CD14-positive monocyte (primary cell): Measurements from ENCODE around the gene TMTC2. TPM values are rescaled to one million over a fixed set of nuclear protein-coding genes. Genes with fewer than 3 reads are reported as not detected.

Experiments
- DNase-seq, 3 donors: peaks; one replicate each; pipeline ENCODE4 v3.0.0-alpha.2; 2011 to 2022
- H2AFZ ChIP-seq: 2 replicates; pipeline ENCODE4 v1.6.0; 2012; ENCODE audit warnings: mild to moderate bottlenecking, low read depth, low read length, inconsistent platforms; ENCODE audit not compliant: insufficient read depth, poor library complexity, severe bottlenecking
- H3K27ac ChIP-seq, 2 donors: 1 replicate in 1 of 2; 2 replicates in 1 of 2; pipeline ENCODE4 v1.5.1; 2012 to 2013; ENCODE audit warnings: low read length in 2 of 2, control low read depth in 1 of 2, inconsistent platforms in 1 of 2, low read depth in 1 of 2, mild to moderate bottlenecking in 1 of 2
- H3K27me3 ChIP-seq, 2 donors: one replicate each; pipeline versions ENCODE4 v1.6.0 to v1.6.1; 2011 to 2013; ENCODE audit warnings: low read length in 2 of 2; ENCODE audit not compliant: control insufficient read depth in 2 of 2, insufficient read depth in 2 of 2
- H3K36me3 ChIP-seq, 2 donors: replicated peaks in 1 of 2; 1 replicate in 1 of 2; 2 replicates in 1 of 2; pipeline versions ENCODE4 v1.5.1 to v1.6.1; 2012 to 2013; ENCODE audit warnings: low read length in 2 of 2, control low read depth in 1 of 2, inconsistent platforms in 1 of 2, mild to moderate bottlenecking in 1 of 2; ENCODE audit not compliant: insufficient read depth in 2 of 2, control insufficient read depth in 1 of 2
- H3K4me1 ChIP-seq, 2 donors: 1 replicate in 1 of 2; 2 replicates in 1 of 2; pipeline versions ENCODE4 v1.5.1 to v1.6.1; 2012 to 2013; ENCODE audit warnings: low read length in 2 of 2, control low read depth in 1 of 2, inconsistent platforms in 1 of 2, mild to moderate bottlenecking in 1 of 2, moderate library complexity in 1 of 2; ENCODE audit not compliant: insufficient read depth in 2 of 2, control insufficient read depth in 1 of 2
- H3K4me2 ChIP-seq: replicated peaks from 2 replicates; pipeline ENCODE3; 2012; ENCODE audit warnings: low read length, moderate library complexity, mild to moderate bottlenecking; ENCODE audit not compliant: poor library complexity, severe bottlenecking; ENCODE audit errors: extremely low read depth
- H3K4me3 ChIP-seq, 3 experiments: fragments of 200-600 bp in 1 of 3; sonication (generic) in 1 of 3; replicated peaks in 1 of 3; 1 replicate in 2 of 3; 2 replicates in 1 of 3; pipeline ENCODE4 v1.5.1; 2011 to 2013; ENCODE audit warnings: low read length in 3 of 3, mild to moderate bottlenecking in 3 of 3, control low read depth in 2 of 3, low read depth in 2 of 3, inconsistent platforms in 1 of 3, moderate library complexity in 1 of 3
- H3K79me2 ChIP-seq: 2 replicates; pipeline ENCODE4 v1.6.0; 2012; ENCODE audit warnings: mild to moderate bottlenecking, control low read depth, inconsistent platforms, low read length, moderate library complexity; ENCODE audit not compliant: insufficient read depth
- H3K9ac ChIP-seq: 2 replicates; pipeline ENCODE4 v1.6.0; 2017; ENCODE audit warnings: low read length, mild to moderate bottlenecking; ENCODE audit not compliant: insufficient read depth, poor library complexity, severe bottlenecking
- H3K9me3 ChIP-seq, 2 donors: replicated peaks in 1 of 2; 1 replicate in 1 of 2; 2 replicates in 1 of 2; pipeline versions ENCODE4 v1.5.1 to v1.6.1; 2012 to 2013; ENCODE audit warnings: low read length in 2 of 2, control low read depth in 1 of 2; ENCODE audit not compliant: control insufficient read depth in 1 of 2, insufficient read depth in 1 of 2
- H4K20me1 ChIP-seq: 2 replicates; pipeline ENCODE4 v1.6.0; 2012; ENCODE audit warnings: mild to moderate bottlenecking, low read length, control low read depth, moderate library complexity; ENCODE audit not compliant: insufficient read depth
- H3K27ac Mint-ChIP-seq, 7 donors: one replicate each; pipeline ENCODE4 v1.8.0; 2020; ENCODE audit warnings: mild to moderate bottlenecking in 7 of 7, mixed read lengths in 7 of 7, moderate library complexity in 6 of 7, inconsistent platforms in 2 of 7
- H3K27me3 Mint-ChIP-seq, 3 donors: one replicate each; pipeline ENCODE4 v1.8.0; 2021 to 2022; ENCODE audit warnings: low read depth in 3 of 3, mild to moderate bottlenecking in 3 of 3, mixed read lengths in 3 of 3, moderate library complexity in 3 of 3, inconsistent platforms in 1 of 3
- H3K36me3 Mint-ChIP-seq, 2 donors: one replicate each; pipeline ENCODE4 v1.8.0; 2020; ENCODE audit warnings: mixed read lengths in 2 of 2, inconsistent platforms in 1 of 2, mild to moderate bottlenecking in 1 of 2
- H3K4me1 Mint-ChIP-seq: one replicate; pipeline ENCODE4 v1.8.0; 2020; ENCODE audit warnings: mild to moderate bottlenecking, mixed read lengths
- H3K4me3 Mint-ChIP-seq, 2 donors: one replicate each; pipeline ENCODE4 v1.8.0; 2020; ENCODE audit warnings: mild to moderate bottlenecking in 2 of 2, mixed read lengths in 2 of 2, moderate library complexity in 1 of 2
- H3K9me3 Mint-ChIP-seq, 7 donors: one replicate each; pipeline ENCODE4 v1.8.0; 2020 to 2022; ENCODE audit warnings: mixed read lengths in 7 of 7, mild to moderate bottlenecking in 6 of 7, moderate library complexity in 6 of 7, inconsistent platforms in 2 of 7
- CTCF ChIP-seq: fragments of 200-600 bp; IDR thresholded peaks from one replicate; pipeline ENCODE4 v1.8.0; 2022; ENCODE audit warnings: antibody characterized with exemption, mild to moderate bottlenecking
- WGBS: methylation state at CpG from one replicate; pipeline ENCODE4 v1.1.5; 2013; ENCODE audit warnings: missing lambda C conversion rate; ENCODE audit not compliant: insufficient coverage; 5-methylcytosine and 5-hydroxymethylcytosine counted together
- intact Hi-C, 2 donors: fragments of 100-400 bp; cut with micrococcal nuclease; formaldehyde crosslinking; loops; one replicate each; pipeline versions ENCODE4 v1.15.0 to v1.15.1; 2023
- polyA plus RNA-seq, 3 donors: library from polyadenylated mRNA; depleted of rRNA in 1 of 3; unstranded in 2 of 3; stranded (reverse) in 1 of 3; fragments of 300-500 nt in 2 of 3; fragments of >200 nt in 1 of 3; fragmentation: Illumina TruSeq in 2 of 3; gene quantifications; 1 replicate in 2 of 3; 2 replicates in 1 of 3; pipeline ENCODE4 v1.2.3, GENCODE V29; 2012 to 2021

Gene TMTC2
- polyA plus RNA-seq, 3 donors = 2.5 to 15.7 (median 3.3) TPM

GRCh38 chr12:83040339-83040738 is 353.6 kb downstream of the TMTC2 start:
- H3K79me2 ChIP-seq = no peaks in the 10 kb centered on the region
- Mint-ChIP-seq H3K27me3 (no peaks in the 10 kb centered on the region), H3K4me1 (peaks cover 21% of the 10 kb centered on the region), H3K4me3 (no peak overlapping the region), H3K9me3 (no peaks in the 10 kb centered on the region), H3K36me3 (peaks cover 17 to 20% of the 10 kb centered on the region in 2 donors), H3K27ac (peak overlapping the region in 5 of 7 donors; percentile 48 to 88 (median 54))
- DNase-seq = no peak
- no peak overlapping the region for H3K4me2 ChIP-seq
- TF ChIP-seq CTCF = no peak
- H3K9me3 ChIP-seq = no peaks in the 10 kb centered on the region
- intact Hi-C loops = no loop called here
- peaks cover 0 to 5% of the 10 kb centered on the region in 2 donors for H3K36me3 ChIP-seq
- peak overlapping the region in 1 of 2 donors; percentile 35 for H3K27ac ChIP-seq
- no peak overlapping the region for H3K9ac ChIP-seq
- no peaks in the 10 kb centered on the region for H3K27me3 ChIP-seq
- H3K4me3 ChIP-seq = no peak overlapping the region
- H2AFZ ChIP-seq = no peak overlapping the region
- WGBS = 92% methylated on average over 2 of the region's 4 CpGs
- H3K4me1 ChIP-seq = peaks cover 2 to 4% of the 10 kb centered on the region in 2 donors
- no peaks in the 10 kb centered on the region for H4K20me1 ChIP-seq

- no CpG with 5 or more reads among the region's 2 CpGs for WGBS
- Mint-ChIP-seq H3K36me3 (peaks cover 22 to 24% of the 10 kb centered on the region in 2 donors), H3K4me1 (peaks cover 21% of the 10 kb centered on the region), H3K9me3 (no peaks in the 10 kb centered on the region), H3K27ac (no peak overlapping the region), H3K27me3 (no peaks in the 10 kb centered on the region), H3K4me3 (no peak overlapping the region)
- DNase-seq = no peak
- H3K27me3 ChIP-seq = no peaks in the 10 kb centered on the region
- H3K4me2 ChIP-seq = no peak overlapping the region
- intact Hi-C loops = no loop called here
- H3K9me3 ChIP-seq = no peaks in the 10 kb centered on the region
- no peak for TF ChIP-seq CTCF
- no peak overlapping the region for H3K27ac ChIP-seq
- no peak overlapping the region for H2AFZ ChIP-seq
- no peaks in the 10 kb centered on the region for H3K79me2 ChIP-seq
- peaks cover 0 to 8% of the 10 kb centered on the region in 2 donors for H3K36me3 ChIP-seq
- H3K9ac ChIP-seq = no peak overlapping the region
- H3K4me3 ChIP-seq = no peak overlapping the region
- no peaks in the 10 kb centered on the region for H4K20me1 ChIP-seq
- H3K4me1 ChIP-seq = peaks cover 2 to 4% of the 10 kb centered on the region in 2 donors
These were observed 354.3 kb downstream of the TMTC2 start for GRCh38 chr12:83040991-83041390.
